HEK293 (cell line): Measurements from ENCODE around the gene INPPL1.

ENCODE experiments used
- AEBP2 ChIP-seq: fragments of 450-650 bp; formaldehyde crosslinking; IDR thresholded peaks from 2 replicates; pipeline ENCODE4 v1.5.1; 2016; ENCODE audit warnings: missing biosample characterization, missing genetic modification characterization, borderline replicate concordance
- GLI2 ChIP-seq: fragments of 450-650 bp; formaldehyde crosslinking; IDR thresholded peaks from 2 replicates; pipeline ENCODE4; 2017; ENCODE audit warnings: missing biosample characterization, missing genetic modification characterization, low read depth, borderline replicate concordance
- KLF7 ChIP-seq: fragments of 450-650 bp; formaldehyde crosslinking; IDR thresholded peaks from 2 replicates; pipeline ENCODE4 v1.5.1; 2016; ENCODE audit warnings: missing biosample characterization, missing genetic modification characterization, borderline replicate concordance
- PRDM2 ChIP-seq: fragments of 450-650 bp; formaldehyde crosslinking; IDR thresholded peaks from 2 replicates; pipeline ENCODE4 v1.5.1; 2016; ENCODE audit warnings: missing biosample characterization, missing genetic modification characterization, borderline replicate concordance
- YY2 ChIP-seq: fragments of 450-650 bp; formaldehyde crosslinking; IDR thresholded peaks from 2 replicates; pipeline ENCODE4 v1.5.1; 2016; ENCODE audit warnings: missing biosample characterization, missing genetic modification characterization
- ZBTB26 ChIP-seq: fragments of 450-650 bp; formaldehyde crosslinking; optimal IDR thresholded peaks from 2 replicates; pipeline ENCODE3; 2016; ENCODE audit warnings: missing biosample characterization, mild to moderate bottlenecking, missing genetic modification characterization
- ZBTB49 ChIP-seq: fragments of 450-650 bp; formaldehyde crosslinking; IDR thresholded peaks from 2 replicates; pipeline ENCODE4 v1.5.1; 2016; ENCODE audit warnings: missing biosample characterization, missing genetic modification characterization, low read depth
- ZNF140 ChIP-seq: fragments of 450-650 bp; formaldehyde crosslinking; IDR thresholded peaks from 2 replicates; pipeline ENCODE4 v1.5.1; 2016; ENCODE audit warnings: missing biosample characterization, missing genetic modification characterization
- ZNF16 ChIP-seq: fragments of 450-650 bp; formaldehyde crosslinking; IDR thresholded peaks from 2 replicates; pipeline ENCODE4 v1.5.1; 2016; ENCODE audit warnings: low read depth, missing biosample characterization, missing genetic modification characterization
- ZNF169 ChIP-seq: fragments of 450-650 bp; formaldehyde crosslinking; IDR thresholded peaks from 2 replicates; pipeline ENCODE4 v1.5.1; 2016; ENCODE audit warnings: missing biosample characterization, missing genetic modification characterization
- ZNF2 ChIP-seq: fragments of 450-650 bp; formaldehyde crosslinking; IDR thresholded peaks from 2 replicates; pipeline ENCODE4 v1.5.1; 2016; ENCODE audit warnings: missing biosample characterization, missing genetic modification characterization
- ZNF202 ChIP-seq: fragments of 450-650 bp; formaldehyde crosslinking; IDR thresholded peaks from 2 replicates; pipeline ENCODE4 v1.5.1; 2016; ENCODE audit warnings: missing biosample characterization, missing genetic modification characterization, borderline replicate concordance
- ZNF280C ChIP-seq: fragments of 450-650 bp; formaldehyde crosslinking; IDR thresholded peaks from 2 replicates; pipeline ENCODE4 v1.5.1; 2016; ENCODE audit warnings: missing biosample characterization, missing genetic modification characterization
- ZNF37A ChIP-seq: fragments of 450-650 bp; IDR thresholded peaks from 2 replicates; pipeline ENCODE4 v1.5.1; 2018; ENCODE audit warnings: missing biosample characterization, missing genetic modification characterization
- ZNF521 ChIP-seq: fragments of 450-650 bp; formaldehyde crosslinking; IDR thresholded peaks from 2 replicates; pipeline ENCODE4 v1.5.1; 2017; ENCODE audit warnings: missing biosample characterization, mild to moderate bottlenecking, missing genetic modification characterization
- ZNF529 ChIP-seq: fragments of 450-650 bp; formaldehyde crosslinking; IDR thresholded peaks from 2 replicates; pipeline ENCODE4 v1.5.1; 2017; ENCODE audit warnings: missing genetic modification characterization, missing biosample characterization; ENCODE audit not compliant: insufficient replicate concordance
- ZNF544 ChIP-seq: fragments of 450-650 bp; formaldehyde crosslinking; IDR thresholded peaks from 2 replicates; pipeline ENCODE4 v1.5.0; 2017; ENCODE audit warnings: missing biosample characterization, missing genetic modification characterization
- ZNF555 ChIP-seq: fragments of 450-650 bp; formaldehyde crosslinking; conservative IDR thresholded peaks from 2 replicates; pipeline ENCODE4 v1.5.1; 2017; ENCODE audit warnings: missing biosample characterization, mild to moderate bottlenecking, missing genetic modification characterization, inconsistent platforms
- ZNF560 ChIP-seq: fragments of 450-650 bp; formaldehyde crosslinking; IDR thresholded peaks from 2 replicates; pipeline ENCODE4 v1.5.1; 2017; ENCODE audit warnings: missing biosample characterization, missing genetic modification characterization, borderline replicate concordance
- ZNF639 ChIP-seq: fragments of 450-650 bp; formaldehyde crosslinking; IDR thresholded peaks from 2 replicates; pipeline ENCODE4 v1.5.1; 2016; ENCODE audit warnings: missing biosample characterization, missing genetic modification characterization
- ZNF658 ChIP-seq: fragments of 450-650 bp; formaldehyde crosslinking; IDR thresholded peaks from 2 replicates; pipeline ENCODE4; 2016; ENCODE audit warnings: missing biosample characterization, missing genetic modification characterization
- ZNF785 ChIP-seq: fragments of 450-650 bp; formaldehyde crosslinking; IDR thresholded peaks from 2 replicates; pipeline ENCODE4 v1.5.1; 2016; ENCODE audit warnings: missing biosample characterization, missing genetic modification characterization
- ZNF837 ChIP-seq: fragments of 450-650 bp; formaldehyde crosslinking; IDR thresholded peaks from 2 replicates; pipeline ENCODE4 v1.5.1; 2016; ENCODE audit warnings: missing biosample characterization, missing genetic modification characterization
- ZSCAN30 ChIP-seq: fragments of 450-650 bp; IDR thresholded peaks from 2 replicates; pipeline ENCODE4 v1.5.1; 2018; ENCODE audit warnings: missing biosample characterization, mild to moderate bottlenecking, missing genetic modification characterization, moderate library complexity

INPPL1 gene

GRCh38 chr11:72223615-72224563, 678 bp upstream of the INPPL1 start (continued):
- no peak for TF ChIP-seq ZNF837 (tag by site-specific recombination)
- TF ChIP-seq ZNF202 (tag by site-specific recombination) = no peak
- TF ChIP-seq ZNF544 (tag by site-specific recombination) = no peak
- TF ChIP-seq ZNF658 (tag by site-specific recombination) = no peak
- no peak for TF ChIP-seq KLF7 (tag by site-specific recombination)
- no peak for TF ChIP-seq ZNF16
- no peak for TF ChIP-seq ZNF639 (tag by site-specific recombination)
- no peak for TF ChIP-seq ZNF169 (tag by site-specific recombination)
- no peak for TF ChIP-seq ZNF785
- TF ChIP-seq ZBTB26 = peak; percentile 80
- TF ChIP-seq ZSCAN30 (tag by site-specific recombination) = peak; percentile 94
- TF ChIP-seq ZNF280C (tag by site-specific recombination) = no peak
- TF ChIP-seq PRDM2 (tag by site-specific recombination) = no peak
- no peak for TF ChIP-seq AEBP2 (tag by site-specific recombination)
- no peak for TF ChIP-seq ZNF555 (tag by site-specific recombination)
- no peak for TF ChIP-seq YY2 (tag by site-specific recombination)
- TF ChIP-seq ZNF2 (tag by site-specific recombination) = no peak
- TF ChIP-seq ZNF521 (tag by site-specific recombination) = no peak
- no peak for TF ChIP-seq ZNF140
- no peak for TF ChIP-seq GLI2
- no peak for TF ChIP-seq ZNF37A (tag by site-specific recombination)
- no peak for TF ChIP-seq ZNF560 (tag by site-specific recombination)
- TF ChIP-seq ZNF529 = no peak
- no peak for TF ChIP-seq ZBTB49
